ENCODE data around the gene SARDH.

The SARDH gene

GRCh38 chr9:133616643-133617405 lies 121.3 kb downstream of the SARDH start:
- Histone ChIP-seq H2AFZ (ENCODE audit: insufficient read depth, low read length, poor library complexity) (no peak overlapping the region), H2BK120ac (ENCODE audit: insufficient read depth, low read length, poor library complexity) (no peak overlapping the region)
- whole genome bisulfite sequencing (ENCODE audit: extremely low coverage, insufficient coverage, insufficient read length): no CpG with 5 or more reads among the region's 13 CpGs

GRCh38 chr9:133615606-133616188 lies 122.5 kb downstream of the SARDH start:
- H3K18ac ChIP-seq (ENCODE audit: low read length): no peak overlapping the region
- H3K36me3 ChIP-seq (ENCODE audit: control insufficient read depth in 1 of 2, insufficient read depth in 2 of 2, low read length in 2 of 2): no peaks in the 10 kb centered on the region
- H3K14ac ChIP-seq (ENCODE audit: low read length): no peak overlapping the region
- H4K91ac ChIP-seq (ENCODE audit: low read depth, low read length): no peak overlapping the region
- no peaks in the 10 kb centered on the region for H3K79me1 ChIP-seq (ENCODE audit: low read length)
- H2BK5ac ChIP-seq (ENCODE audit: low read depth, low read length, poor library complexity): no peak overlapping the region
- H2BK12ac ChIP-seq (ENCODE audit: low read length): no peak overlapping the region
- no peak overlapping the region for H3K4ac ChIP-seq (ENCODE audit: low read depth, low read length)
- no peak overlapping the region for H3K4me3 ChIP-seq (ENCODE audit: low read depth, low read length)
- DNase-seq: no peak
- H3K27me3 ChIP-seq (ENCODE audit: insufficient read depth, low read length): no peaks in the 10 kb centered on the region
- H4K8ac ChIP-seq (ENCODE audit: low read depth, low read length): no peak overlapping the region
- H3K27ac ChIP-seq (ENCODE audit: low read depth, low read length): no peak overlapping the region
- H3K9ac ChIP-seq (ENCODE audit: low read length): no peak overlapping the region
- H3K4me1 ChIP-seq (ENCODE audit: control insufficient read depth in 1 of 2, insufficient read depth in 2 of 2, low read length in 2 of 2): no peaks in the 10 kb centered on the region
- no peak overlapping the region for H2AFZ ChIP-seq (ENCODE audit: insufficient read depth, low read length, poor library complexity)
- H3K4me2 ChIP-seq (ENCODE audit: low read length): no peak overlapping the region
- no peak overlapping the region for H2AK5ac ChIP-seq (ENCODE audit: low read length)
- no peak overlapping the region for H4K12ac ChIP-seq (ENCODE audit: low read depth, low read length)
- H3K9me3 ChIP-seq (ENCODE audit: insufficient read depth, low read depth, low read length): no peaks in the 10 kb centered on the region
- no peak overlapping the region for H3K23ac ChIP-seq (ENCODE audit: low read length)
- no CpG with 5 or more reads among the region's 13 CpGs for WGBS (ENCODE audit: extremely low coverage, insufficient coverage, insufficient read length)
- H2BK120ac ChIP-seq (ENCODE audit: insufficient read depth, low read length, poor library complexity): no peak overlapping the region
- H3K79me2 ChIP-seq (ENCODE audit: control insufficient read depth, insufficient read depth, low read length, poor library complexity): no peaks in the 10 kb centered on the region

More at GRCh38 chr9:133616643-133617405, 121.3 kb downstream of the SARDH start:
- Histone ChIP-seq H3K36me3 (ENCODE audit: control insufficient read depth in 1 of 2, insufficient read depth in 2 of 2, low read length in 2 of 2) (no peaks in the 10 kb centered on the region), H3K4ac (ENCODE audit: low read depth, low read length) (no peak overlapping the region), H3K9me3 (ENCODE audit: insufficient read depth, low read depth, low read length) (no peaks in the 10 kb centered on the region), H3K4me1 (ENCODE audit: control insufficient read depth in 1 of 2, insufficient read depth in 2 of 2, low read length in 2 of 2) (no peaks in the 10 kb centered on the region), H3K79me2 (ENCODE audit: control insufficient read depth, insufficient read depth, low read length, poor library complexity) (no peaks in the 10 kb centered on the region), H4K8ac (ENCODE audit: low read depth, low read length) (no peak overlapping the region), H2AK5ac (ENCODE audit: low read length) (no peak overlapping the region), H3K9ac (ENCODE audit: low read length) (no peak overlapping the region), H3K4me2 (ENCODE audit: low read length) (no peak overlapping the region), H2BK12ac (ENCODE audit: low read length) (no peak overlapping the region), H3K18ac (ENCODE audit: low read length) (no peak overlapping the region), H4K91ac (ENCODE audit: low read depth, low read length) (no peak overlapping the region), H4K12ac (ENCODE audit: low read depth, low read length) (no peak overlapping the region), H3K4me3 (ENCODE audit: low read depth, low read length) (no peak overlapping the region), H2BK5ac (ENCODE audit: low read depth, low read length, poor library complexity) (no peak overlapping the region), H3K27me3 (ENCODE audit: insufficient read depth, low read length) (no peaks in the 10 kb centered on the region), H3K79me1 (ENCODE audit: low read length) (no peaks in the 10 kb centered on the region), H3K14ac (ENCODE audit: low read length) (no peak overlapping the region), H3K27ac (ENCODE audit: low read depth, low read length) (no peak overlapping the region), H3K23ac (ENCODE audit: low read length) (no peak overlapping the region)
- DNase-seq: no peak

GRCh38 chr9:133615186-133615585 lies 123.0 kb downstream of the SARDH start:
- WGBS (ENCODE audit: extremely low coverage, insufficient coverage, insufficient read length): no CpG with 5 or more reads among the region's 16 CpGs

GRCh38 chr9:133614678-133615077 lies 123.5 kb downstream of the SARDH start:
- Histone ChIP-seq H2AFZ (ENCODE audit: insufficient read depth, low read length, poor library complexity) (no peak overlapping the region), H3K36me3 (ENCODE audit: control insufficient read depth in 1 of 2, insufficient read depth in 2 of 2, low read length in 2 of 2) (no peaks in the 10 kb centered on the region), H3K4ac (ENCODE audit: low read depth, low read length) (no peak overlapping the region), H3K4me1 (ENCODE audit: control insufficient read depth in 1 of 2, insufficient read depth in 2 of 2, low read length in 2 of 2) (no peaks in the 10 kb centered on the region), H2BK120ac (ENCODE audit: insufficient read depth, low read length, poor library complexity) (no peak overlapping the region), H4K91ac (ENCODE audit: low read depth, low read length) (no peak overlapping the region), H3K27me3 (ENCODE audit: insufficient read depth, low read length) (peaks cover 2% of the 10 kb centered on the region), H4K8ac (ENCODE audit: low read depth, low read length) (no peak overlapping the region), H3K18ac (ENCODE audit: low read length) (no peak overlapping the region), H3K14ac (ENCODE audit: low read length) (no peak overlapping the region), H3K27ac (ENCODE audit: low read depth, low read length) (no peak overlapping the region), H3K79me1 (ENCODE audit: low read length) (no peaks in the 10 kb centered on the region), H2AK5ac (ENCODE audit: low read length) (no peak overlapping the region), H4K12ac (ENCODE audit: low read depth, low read length) (no peak overlapping the region), H3K9ac (ENCODE audit: low read length) (no peak overlapping the region), H3K4me3 (ENCODE audit: low read depth, low read length) (no peak overlapping the region), H3K9me3 (ENCODE audit: insufficient read depth, low read depth, low read length) (no peaks in the 10 kb centered on the region), H3K4me2 (ENCODE audit: low read length) (no peak overlapping the region), H3K79me2 (ENCODE audit: control insufficient read depth, insufficient read depth, low read length, poor library complexity) (no peaks in the 10 kb centered on the region), H2BK12ac (ENCODE audit: low read length) (no peak overlapping the region), H2BK5ac (ENCODE audit: low read depth, low read length, poor library complexity) (no peak overlapping the region), H3K23ac (ENCODE audit: low read length) (no peak overlapping the region)
- no CpG with 5 or more reads among the region's 5 CpGs for WGBS (ENCODE audit: extremely low coverage, insufficient coverage, insufficient read length)
- DNase-seq: no peak

More at GRCh38 chr9:133615186-133615585, 123.0 kb downstream of the SARDH start:
- no peaks in the 10 kb centered on the region for H3K79me1 ChIP-seq (ENCODE audit: low read length)
- H3K18ac ChIP-seq (ENCODE audit: low read length): no peak overlapping the region
- no peak overlapping the region for H4K12ac ChIP-seq (ENCODE audit: low read depth, low read length)
- no peaks in the 10 kb centered on the region for H3K79me2 ChIP-seq (ENCODE audit: control insufficient read depth, insufficient read depth, low read length, poor library complexity)
- no peaks in the 10 kb centered on the region for H3K27me3 ChIP-seq (ENCODE audit: insufficient read depth, low read length)
- H3K4me3 ChIP-seq (ENCODE audit: low read depth, low read length): no peak overlapping the region
- H4K8ac ChIP-seq (ENCODE audit: low read depth, low read length): no peak overlapping the region
- no peak overlapping the region for H3K27ac ChIP-seq (ENCODE audit: low read depth, low read length)
- H3K9me3 ChIP-seq (ENCODE audit: insufficient read depth, low read depth, low read length): no peaks in the 10 kb centered on the region
- no peak overlapping the region for H2AFZ ChIP-seq (ENCODE audit: insufficient read depth, low read length, poor library complexity)
- H3K23ac ChIP-seq (ENCODE audit: low read length): no peak overlapping the region
- H3K4me1 ChIP-seq (ENCODE audit: control insufficient read depth in 1 of 2, insufficient read depth in 2 of 2, low read length in 2 of 2): no peaks in the 10 kb centered on the region
- H2BK120ac ChIP-seq (ENCODE audit: insufficient read depth, low read length, poor library complexity): no peak overlapping the region
- no peak overlapping the region for H3K4me2 ChIP-seq (ENCODE audit: low read length)
- no peak overlapping the region for H2BK12ac ChIP-seq (ENCODE audit: low read length)
- H3K9ac ChIP-seq (ENCODE audit: low read length): no peak overlapping the region
- no peak overlapping the region for H3K14ac ChIP-seq (ENCODE audit: low read length)
- H4K91ac ChIP-seq (ENCODE audit: low read depth, low read length): no peak overlapping the region
- H3K36me3 ChIP-seq (ENCODE audit: control insufficient read depth in 1 of 2, insufficient read depth in 2 of 2, low read length in 2 of 2): no peaks in the 10 kb centered on the region
- H2AK5ac ChIP-seq (ENCODE audit: low read length): no peak overlapping the region
- H3K4ac ChIP-seq (ENCODE audit: low read depth, low read length): no peak overlapping the region
- no peak for DNase-seq
- H2BK5ac ChIP-seq (ENCODE audit: low read depth, low read length, poor library complexity): no peak overlapping the region
